HEK293T (cell line): ENCODE measurements around the gene DLD.

Experiments
- ARNT ChIP-seq: fragments of 450-650 bp; IDR thresholded peaks from 2 replicates; pipeline ENCODE4 v1.6.1; 2017; ENCODE audit warnings: mild to moderate bottlenecking
- BHLHE40 ChIP-seq: fragments of 450-650 bp; IDR thresholded peaks from 2 replicates; pipeline ENCODE4 v1.6.1; 2016; ENCODE audit warnings: mild to moderate bottlenecking, moderate library complexity, borderline replicate concordance
- FOXA1 ChIP-seq: fragments of 450-650 bp; IDR thresholded peaks from 2 replicates; pipeline ENCODE4 v1.6.1; 2016; ENCODE audit warnings: mild to moderate bottlenecking
- FOXM1 ChIP-seq: fragments of 450-650 bp; IDR thresholded peaks from 2 replicates; pipeline ENCODE4 v1.6.1; 2017; ENCODE audit warnings: mild to moderate bottlenecking, borderline replicate concordance
- L3MBTL2 ChIP-seq: fragments of 450-650 bp; conservative IDR thresholded peaks from 2 replicates; pipeline ENCODE4 v1.6.1; 2016; ENCODE audit warnings: mild to moderate bottlenecking
- SUZ12 ChIP-seq: fragments of 450-650 bp; IDR thresholded peaks from 2 replicates; pipeline ENCODE4 v1.6.1; 2016; ENCODE audit warnings: mild to moderate bottlenecking
- TARDBP ChIP-seq: fragments of 450-650 bp; IDR thresholded peaks from 2 replicates; pipeline ENCODE4 v1.6.1; 2016
- ZNF384 ChIP-seq: fragments of 450-650 bp; IDR thresholded peaks from 2 replicates; pipeline ENCODE4 v1.6.1; 2016
- TF ChIP-seq, protein P1 (sequence below): fragments of 450-650 bp; IDR thresholded peaks from 2 replicates; pipeline ENCODE4 v1.6.1; 2016

DNA sequence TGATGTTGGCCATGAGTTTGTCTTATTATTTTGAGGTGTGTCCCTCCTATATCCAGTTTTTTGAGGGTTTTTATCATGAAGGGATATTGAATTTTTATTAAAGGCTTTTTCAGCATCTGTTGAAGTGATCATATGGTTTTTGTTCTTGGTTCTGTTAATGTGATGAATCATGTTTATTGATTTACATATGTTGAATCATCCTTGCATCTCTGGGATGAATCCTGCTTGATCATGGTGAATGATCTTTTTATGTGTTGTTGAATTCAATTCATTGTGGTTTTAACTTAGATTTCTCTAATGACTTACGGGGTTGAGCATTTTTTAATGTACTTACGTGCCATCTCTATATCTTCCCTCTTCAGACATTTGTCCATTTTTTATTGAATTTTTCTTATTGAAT, 22.9 kb downstream of the DLD start:
- no peak for TF ChIP-seq SUZ12
- TF ChIP-seq FOXM1 = no peak
- no peak for TF ChIP-seq TARDBP
- no peak for TF ChIP-seq ARNT
- TF ChIP-seq, protein P1, sequence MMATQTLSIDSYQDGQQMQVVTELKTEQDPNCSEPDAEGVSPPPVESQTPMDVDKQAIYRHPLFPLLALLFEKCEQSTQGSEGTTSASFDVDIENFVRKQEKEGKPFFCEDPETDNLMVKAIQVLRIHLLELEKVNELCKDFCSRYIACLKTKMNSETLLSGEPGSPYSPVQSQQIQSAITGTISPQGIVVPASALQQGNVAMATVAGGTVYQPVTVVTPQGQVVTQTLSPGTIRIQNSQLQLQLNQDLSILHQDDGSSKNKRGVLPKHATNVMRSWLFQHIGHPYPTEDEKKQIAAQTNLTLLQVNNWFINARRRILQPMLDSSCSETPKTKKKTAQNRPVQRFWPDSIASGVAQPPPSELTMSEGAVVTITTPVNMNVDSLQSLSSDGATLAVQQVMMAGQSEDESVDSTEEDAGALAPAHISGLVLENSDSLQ = no peak
- TF ChIP-seq L3MBTL2 = no peak
- TF ChIP-seq FOXA1 = no peak
- TF ChIP-seq BHLHE40 = no peak
- no peak for TF ChIP-seq ZNF384
